Activated CD8-positive, alpha-beta memory T cell treated with anti-CD3 and anti-CD28 coated beads for 48 hours (primary cell): Measurements from ENCODE around the gene C1orf94.

Experiments used
- DNase-seq, 3 experiments: peaks; one replicate each; pipeline ENCODE4 v3.0.0-alpha.2; 2020; ENCODE audit warnings: low read depth in 2 of 3, low spot score in 2 of 3

C1orf94 gene

GRCh38 chr1:34176830-34177603 is at the start of gene C1orf94:
C1orf94 (plus strand) TSS chr1:34176907; CDS start chr1:34177790, 883 bp downstream.
- no peak for DNase-seq

GRCh38 chr1:34127006-34128000 is 49.4 kb upstream of the C1orf94 start:
- no peak for DNase-seq

GRCh38 chr1:34128186-34128889 is 48.4 kb upstream of the C1orf94 start:
- DNase-seq = no peak

- no peak for DNase-seq
These were observed 47.1 kb upstream of the C1orf94 start for GRCh38 chr1:34129630-34130029.

GRCh38 chr1:34130306-34130705 is 46.4 kb upstream of the C1orf94 start:
- no peak for DNase-seq

- no peak for DNase-seq
These were observed 45.1 kb upstream of the C1orf94 start for GRCh38 chr1:34131396-34132160.

GRCh38 chr1:34132161-34132420 is 44.6 kb upstream of the C1orf94 start:
- DNase-seq = no peak

- DNase-seq = no peak
These were observed 39.3 kb upstream of the C1orf94 start for GRCh38 chr1:34137411-34137810.

- DNase-seq = no peak
These were observed 36.6 kb upstream of the C1orf94 start for GRCh38 chr1:34140011-34140676.

GRCh38 chr1:34143975-34144374 is 32.7 kb upstream of the C1orf94 start:
- DNase-seq = no peak

GRCh38 chr1:34144766-34145165 is 31.9 kb upstream of the C1orf94 start:
- no peak for DNase-seq

- no peak for DNase-seq
These were observed 29.4 kb upstream of the C1orf94 start for GRCh38 chr1:34147301-34147700.

- DNase-seq = no peak
These were observed 27.2 kb upstream of the C1orf94 start for GRCh38 chr1:34149501-34149900.

- no peak for DNase-seq
These were observed 23.5 kb upstream of the C1orf94 start for GRCh38 chr1:34153246-34153645.

GRCh38 chr1:34155860-34156259 is 20.8 kb upstream of the C1orf94 start:
- no peak for DNase-seq

- DNase-seq = no peak
These were observed 20.0 kb upstream of the C1orf94 start for GRCh38 chr1:34156739-34157138.

- DNase-seq = peak in 2 of 3 experiments; percentile 4 to 6
These were observed 13.6 kb upstream of the C1orf94 start for GRCh38 chr1:34162852-34163766.

GRCh38 chr1:34163792-34164731 is 12.6 kb upstream of the C1orf94 start:
- no peak for DNase-seq
